H54 (cell line): Measurements from ENCODE around the gene GPR82.

Experiments used
- DNase-seq: peaks from one replicate; pipeline ENCODE4 v3.0.0; 2011; ENCODE audit warnings: low spot score, mixed read lengths; ENCODE audit not compliant: insufficient read length
- FAIRE-seq: peaks from 3 replicates; lab custom pipeline; 2011; peaks lifted over from hg19 to GRCh38; lab: Jason Lieb, UNC
- POLR2A ChIP-seq: IDR thresholded peaks from 2 replicates; pipeline ENCODE4 v1.6.1; 2011; ENCODE audit warnings: low read depth, mild to moderate bottlenecking, low read length

Gene GPR82

GRCh38 chrX:41730081-41730480 lies 6.1 kb downstream of the GPR82 start:
- no peak for DNase-seq
- no peak for FAIRE-seq
- TF ChIP-seq POLR2A: no peak

GRCh38 chrX:41732260-41732659 lies 8.3 kb downstream of the GPR82 start:
- TF ChIP-seq POLR2A: no peak
- FAIRE-seq: no peak
- no peak for DNase-seq

- no peak for TF ChIP-seq POLR2A
- FAIRE-seq: no peak
- no peak for DNase-seq
These were observed 10.0 kb downstream of the GPR82 start for GRCh38 chrX:41733939-41734338.

- TF ChIP-seq POLR2A: no peak
- DNase-seq (no peak), FAIRE-seq (no peak)
These were observed 10.5 kb downstream of the GPR82 start for GRCh38 chrX:41734530-41734929.

- no peak for FAIRE-seq
- DNase-seq: no peak
- no peak for TF ChIP-seq POLR2A
These were observed 13.1 kb downstream of the GPR82 start for GRCh38 chrX:41737065-41737464.

GRCh38 chrX:41739871-41740270 lies 15.9 kb downstream of the GPR82 start:
- FAIRE-seq: no peak
- TF ChIP-seq POLR2A: no peak
- no peak for DNase-seq

GRCh38 chrX:41750716-41751115 lies 26.7 kb downstream of the GPR82 start:
- no peak for DNase-seq
- no peak for FAIRE-seq
- no peak for TF ChIP-seq POLR2A

GRCh38 chrX:41758401-41758800 lies 34.4 kb downstream of the GPR82 start:
- FAIRE-seq (no peak), DNase-seq (no peak)
- TF ChIP-seq POLR2A: no peak

GRCh38 chrX:41759817-41760216 lies 35.8 kb downstream of the GPR82 start:
- TF ChIP-seq POLR2A: no peak
- no peak for DNase-seq
- no peak for FAIRE-seq

- DNase-seq: no peak
- no peak for FAIRE-seq
- TF ChIP-seq POLR2A: no peak
These were observed 37.2 kb downstream of the GPR82 start for GRCh38 chrX:41761169-41761568.

- FAIRE-seq: no peak
- no peak for TF ChIP-seq POLR2A
- no peak for DNase-seq
These were observed 37.7 kb downstream of the GPR82 start for GRCh38 chrX:41761702-41762101.

- DNase-seq: no peak
- no peak for TF ChIP-seq POLR2A
- FAIRE-seq: no peak
These were observed 55.1 kb downstream of the GPR82 start for GRCh38 chrX:41779030-41779564.
